CD4-positive, alpha-beta T cell treated with Interleukin-15 for 4 hours (primary cell): ENCODE measurements around the gene GPR137.

Experiments
- DNase-seq: peaks from one replicate; pipeline ENCODE4 v3.0.0-alpha.2; 2020; ENCODE audit warnings: low spot score

GPR137 gene

DNA sequence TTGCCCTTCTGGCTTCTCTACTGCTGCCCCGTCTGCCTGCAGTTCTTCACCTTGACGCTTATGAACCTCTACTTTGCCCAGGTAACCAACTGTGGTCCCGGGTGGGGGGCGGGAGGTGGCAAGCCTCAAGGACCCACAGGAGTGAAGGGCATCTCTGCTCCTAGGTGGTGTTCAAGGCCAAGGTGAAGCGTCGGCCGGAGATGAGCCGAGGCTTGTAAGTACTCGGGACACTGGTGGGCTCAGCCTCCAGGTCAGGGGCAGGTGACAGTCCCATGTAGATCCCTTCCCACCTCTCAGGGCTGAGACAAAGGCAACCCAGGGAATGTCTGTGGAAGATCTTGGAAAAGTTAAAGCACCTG lies 1.1 kb downstream of the GPR137 start:
- DNase-seq, result no peak

DNA sequence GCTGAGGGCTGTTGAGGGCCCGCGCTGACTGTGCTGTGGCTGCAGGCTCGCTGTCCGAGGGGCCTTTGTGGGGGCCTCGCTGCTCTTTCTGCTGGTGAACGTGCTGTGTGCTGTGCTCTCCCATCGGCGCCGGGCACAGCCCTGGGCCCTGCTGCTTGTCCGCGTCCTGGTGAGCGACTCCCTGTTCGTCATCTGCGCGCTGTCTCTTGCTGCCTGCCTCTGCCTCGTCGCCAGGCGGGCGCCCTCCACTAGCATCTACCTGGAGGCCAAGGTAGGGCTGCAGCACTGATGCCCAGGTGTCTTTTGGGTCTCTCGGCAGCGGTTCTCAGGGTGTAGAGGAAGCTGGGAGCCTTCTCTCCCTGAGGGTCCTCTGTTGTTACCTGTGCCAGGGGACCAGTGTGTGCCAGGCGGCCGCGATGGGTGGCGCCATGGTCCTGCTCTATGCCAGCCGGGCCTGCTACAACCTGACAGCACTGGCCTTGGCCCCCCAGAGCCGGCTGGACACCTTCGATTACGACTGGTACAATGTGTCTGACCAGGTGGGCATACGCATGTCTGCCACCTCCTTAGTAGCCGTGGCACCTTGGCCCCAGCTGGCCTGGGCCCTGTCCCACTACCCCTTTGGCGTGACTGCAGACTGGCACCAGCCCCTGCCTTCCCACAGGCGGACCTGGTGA lies 2.2 kb downstream of the GPR137 start:
- no peak for DNase-seq

DNA sequence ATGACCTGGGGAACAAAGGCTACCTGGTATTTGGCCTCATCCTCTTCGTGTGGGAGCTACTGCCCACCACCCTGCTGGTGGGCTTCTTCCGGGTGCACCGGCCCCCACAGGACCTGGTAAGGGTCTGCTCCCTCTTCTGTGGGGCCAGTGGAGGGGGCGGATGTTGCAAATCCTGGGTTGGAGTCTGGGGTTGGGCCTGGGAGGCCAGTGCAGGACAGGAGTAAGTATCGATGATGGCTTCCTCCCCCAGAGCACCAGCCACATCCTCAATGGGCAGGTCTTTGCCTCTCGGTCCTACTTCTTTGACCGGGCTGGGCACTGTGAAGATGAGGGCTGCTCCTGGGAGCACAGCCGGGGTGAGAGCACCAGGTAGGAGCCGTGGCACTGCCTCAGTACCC lies 2.7 kb downstream of the GPR137 start:
- DNase-seq, result no peak

DNA sequence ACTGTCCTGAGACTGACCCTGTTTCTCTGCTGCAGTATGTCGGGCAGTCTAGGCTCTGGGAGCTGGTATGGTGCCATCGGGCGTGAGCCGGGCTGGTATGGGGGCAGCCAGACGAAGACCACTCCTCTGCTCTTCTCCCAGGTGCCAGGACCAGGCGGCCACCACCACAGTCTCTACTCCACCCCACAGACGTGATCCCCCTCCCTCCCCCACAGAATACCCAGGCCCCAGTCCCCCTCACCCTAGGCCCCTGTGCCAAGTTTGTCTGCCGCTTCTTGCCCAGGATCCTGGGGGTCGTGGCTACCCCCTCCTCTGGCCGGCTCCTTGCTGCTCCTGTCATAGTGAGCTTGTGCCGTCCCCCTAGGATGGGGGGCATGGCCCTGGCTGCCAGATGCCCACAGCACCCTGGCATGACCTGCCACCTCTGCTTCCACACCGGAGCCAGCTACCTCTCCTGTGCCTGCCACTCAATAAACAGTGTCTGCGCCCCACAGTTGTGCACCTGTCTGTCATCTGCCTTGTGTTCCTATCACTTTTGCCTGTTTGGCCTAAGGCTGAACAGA lies 3.4 kb downstream of the GPR137 start:
- DNase-seq, result no peak

DNA sequence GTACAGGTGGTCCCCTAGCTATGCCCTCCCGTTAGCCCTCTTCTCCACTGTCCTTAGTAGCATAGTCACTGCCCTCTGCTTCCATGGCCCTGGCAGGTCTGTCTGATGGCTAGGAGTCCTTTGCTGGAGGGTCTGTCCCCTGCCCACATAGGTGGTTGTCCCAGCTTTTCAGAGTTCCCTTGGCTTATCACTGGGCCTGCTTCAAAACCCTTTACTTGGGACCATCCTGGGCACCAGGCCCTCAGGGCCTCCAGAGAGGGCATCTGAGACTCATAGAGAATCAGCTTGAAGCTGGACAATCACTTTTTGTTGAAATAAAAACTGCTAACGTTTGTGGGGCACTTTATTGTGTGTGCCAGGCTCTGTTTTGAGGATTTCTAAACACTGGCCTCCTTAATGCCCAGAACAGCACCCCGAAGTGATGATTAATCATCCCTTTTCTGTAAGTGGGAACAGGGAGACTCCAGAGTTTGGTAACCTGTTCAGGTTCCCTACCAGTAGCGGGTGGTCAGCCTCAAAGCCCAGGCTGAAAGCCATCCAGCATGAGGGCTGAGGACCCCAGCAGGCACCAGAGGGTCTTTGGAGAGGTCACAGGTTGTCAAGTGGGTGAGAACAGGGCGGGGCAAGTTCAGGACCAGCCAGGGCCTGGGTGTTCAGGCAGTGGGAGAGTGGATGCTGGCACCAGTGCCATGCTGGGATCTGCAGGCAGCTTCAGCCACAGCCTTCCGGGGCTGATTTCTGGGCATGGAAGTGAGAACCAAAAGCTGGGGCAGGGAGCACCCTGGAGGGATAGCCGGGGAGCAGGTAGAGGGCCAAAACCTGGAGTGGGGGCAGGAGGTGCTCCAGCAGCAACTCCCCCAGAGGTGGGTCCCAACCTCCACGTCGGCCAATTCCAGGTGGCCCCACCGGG lies 5.0 kb downstream of the GPR137 start:
- DNase-seq, result no peak

DNA sequence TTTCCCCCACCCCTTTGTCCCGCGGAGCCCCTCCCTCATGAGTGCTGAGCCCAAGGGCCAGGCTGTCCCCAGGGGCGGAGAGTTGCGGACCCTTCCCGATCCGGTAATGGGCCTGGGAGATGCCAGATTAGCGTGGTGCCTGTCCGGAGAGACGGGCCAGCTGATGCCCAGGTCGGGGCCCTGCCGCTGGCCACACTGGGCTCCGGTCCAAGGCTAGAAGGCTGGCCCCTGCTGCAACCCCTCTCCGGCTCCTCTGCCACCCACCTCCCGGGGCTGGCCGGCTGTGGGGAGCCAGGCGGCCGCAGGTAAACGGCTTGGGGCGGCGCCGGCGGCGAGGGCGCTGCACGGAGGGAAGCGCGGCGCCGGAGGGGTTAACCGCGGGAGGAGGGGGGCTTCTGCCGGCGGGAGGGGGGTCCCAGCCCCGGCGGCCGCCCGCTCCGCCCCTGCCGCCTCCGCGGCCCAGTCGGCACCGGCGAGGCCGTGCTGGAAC lies 5.7 kb downstream of the GPR137 start, which contains the start of gene KCNK4:
Gene KCNK4 (plus strand): TSS at position 41 of the 490 bp plus-strand sequence. CDS start 1,717 bp downstream, outside the sequence.
- DNase-seq, result no peak

DNA sequence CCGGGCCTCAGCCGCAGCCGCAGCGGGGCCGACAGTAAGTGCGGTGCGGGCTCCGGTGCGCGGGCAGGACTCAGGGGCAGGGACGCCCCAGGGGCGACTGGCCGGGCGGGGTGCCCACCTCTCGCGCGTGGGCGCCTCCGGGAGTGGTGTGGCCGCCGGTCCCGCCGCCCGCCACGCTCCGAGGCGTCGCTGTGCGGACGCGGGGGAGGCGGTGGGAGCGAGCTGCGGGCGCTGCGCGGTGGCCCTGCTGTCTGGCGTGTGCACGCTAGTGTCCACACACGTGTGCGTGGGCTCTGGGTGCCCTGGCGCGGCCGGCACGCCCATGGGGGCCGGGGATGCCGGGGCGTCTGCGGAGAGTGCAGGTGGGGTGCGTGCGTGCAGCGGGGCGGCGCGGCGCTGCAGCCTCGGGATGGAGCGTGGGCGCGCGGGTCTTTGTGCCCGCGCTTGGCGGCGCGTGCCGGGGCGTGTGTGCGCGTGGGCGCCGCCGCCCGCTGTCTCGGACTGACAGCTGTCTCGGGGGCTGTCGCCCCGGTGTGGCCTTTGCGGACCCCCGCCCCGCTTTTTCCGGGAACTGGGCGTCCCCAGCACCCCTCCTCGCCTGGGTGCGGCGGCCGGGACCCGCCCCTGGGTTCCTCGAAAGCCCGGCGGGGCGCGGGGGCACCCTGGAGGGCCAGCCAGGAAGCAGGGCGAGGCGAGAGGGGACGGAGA lies 6.3 kb downstream of the GPR137 start:
- DNase-seq, result no peak

DNA sequence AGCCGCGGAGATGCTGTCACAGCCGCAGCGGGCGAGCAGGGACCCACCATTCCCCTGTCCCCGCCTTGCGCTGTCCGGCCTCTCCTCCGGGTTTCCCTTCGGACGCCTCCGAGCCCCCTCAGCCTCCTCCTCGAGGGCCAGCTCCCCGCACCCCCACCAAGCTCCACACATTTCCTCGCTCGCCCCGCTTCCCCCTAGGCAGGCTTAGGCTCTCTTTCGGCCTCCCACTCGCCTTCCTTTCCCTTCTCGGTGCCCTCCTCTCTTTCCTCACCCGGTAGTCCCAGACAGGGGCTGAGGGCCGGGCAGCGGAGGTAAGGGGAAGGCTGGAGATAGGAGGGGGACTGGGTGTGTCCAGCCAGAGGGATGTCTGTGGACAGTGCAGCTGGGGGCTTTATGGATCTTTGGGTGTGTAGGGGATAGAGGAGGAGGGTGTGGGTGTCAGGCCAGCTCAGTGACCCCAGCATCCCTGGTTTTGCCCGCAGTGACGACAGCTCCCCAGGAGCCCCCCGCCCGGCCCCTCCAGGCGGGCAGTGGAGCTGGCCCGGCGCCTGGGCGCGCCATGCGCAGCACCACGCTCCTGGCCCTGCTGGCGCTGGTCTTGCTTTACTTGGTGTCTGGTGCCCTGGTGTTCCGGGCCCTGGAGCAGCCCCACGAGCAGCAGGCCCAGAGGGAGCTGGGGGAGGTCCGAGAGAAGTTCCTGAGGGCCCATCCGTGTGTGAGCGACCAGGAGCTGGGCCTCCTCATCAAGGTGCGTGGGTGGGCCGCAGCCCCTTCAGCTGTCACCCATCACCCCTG lies 7.0 kb downstream of the GPR137 start:
- no peak for DNase-seq

DNA sequence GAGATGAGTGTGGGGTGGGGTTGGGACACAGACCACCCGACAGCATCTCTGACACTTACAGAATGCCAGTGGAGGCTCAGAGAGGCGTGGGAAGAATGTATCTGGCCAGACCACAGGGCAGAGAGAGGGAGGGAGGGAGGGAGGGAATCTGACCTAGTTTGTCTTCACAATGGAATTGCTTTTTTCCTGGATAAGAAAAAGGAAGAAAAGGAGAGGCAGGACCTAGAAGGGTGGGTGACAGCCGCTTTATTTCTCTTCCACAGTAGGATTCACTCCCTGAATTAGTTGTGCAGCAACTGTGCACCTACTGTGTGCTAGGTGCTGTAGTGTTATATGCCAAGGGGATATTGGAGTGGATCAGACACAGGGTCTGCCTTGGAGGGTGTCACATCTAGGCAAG lies 9.1 kb downstream of the GPR137 start:
- DNase-seq, result no peak

DNA sequence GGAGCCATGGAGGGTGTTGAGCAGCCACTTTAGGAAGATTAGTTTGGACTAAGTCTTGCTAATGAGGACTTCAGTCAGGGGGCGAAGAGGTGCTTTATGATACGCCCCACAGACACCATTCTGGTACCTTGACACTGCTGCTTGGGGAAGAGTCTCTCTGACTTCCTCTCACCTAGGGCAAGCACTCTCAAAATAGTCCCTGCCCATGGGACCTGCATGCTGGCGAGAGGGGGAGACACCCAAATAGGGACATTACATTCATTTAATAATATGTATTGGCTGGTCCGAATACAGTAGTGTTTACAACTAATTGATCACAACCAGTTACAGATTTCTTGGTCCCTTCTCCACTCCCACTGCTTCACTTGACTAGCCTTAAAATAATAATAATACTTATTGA lies 10.1 kb downstream of the GPR137 start:
- DNase-seq, result no peak

DNA sequence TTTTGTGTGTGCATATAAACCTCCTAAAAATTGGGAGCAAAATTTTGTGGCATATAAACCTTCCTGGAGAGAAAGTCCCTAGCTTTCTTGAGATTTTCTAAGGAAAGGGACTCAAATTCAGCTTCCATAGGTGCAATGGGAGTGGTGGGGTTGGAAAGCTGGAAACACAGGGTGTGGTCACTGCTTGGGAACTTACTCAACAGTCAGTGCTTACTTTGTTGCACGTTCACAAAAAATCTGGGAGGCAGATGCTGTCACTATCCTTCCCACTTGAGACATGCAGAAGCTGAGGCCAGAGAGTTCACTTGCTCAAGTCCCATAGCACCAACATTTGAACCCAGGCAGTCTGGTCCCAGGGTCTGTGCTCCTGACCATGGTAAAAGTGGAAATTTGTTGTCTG lies 10.6 kb downstream of the GPR137 start:
- DNase-seq, result no peak

DNA sequence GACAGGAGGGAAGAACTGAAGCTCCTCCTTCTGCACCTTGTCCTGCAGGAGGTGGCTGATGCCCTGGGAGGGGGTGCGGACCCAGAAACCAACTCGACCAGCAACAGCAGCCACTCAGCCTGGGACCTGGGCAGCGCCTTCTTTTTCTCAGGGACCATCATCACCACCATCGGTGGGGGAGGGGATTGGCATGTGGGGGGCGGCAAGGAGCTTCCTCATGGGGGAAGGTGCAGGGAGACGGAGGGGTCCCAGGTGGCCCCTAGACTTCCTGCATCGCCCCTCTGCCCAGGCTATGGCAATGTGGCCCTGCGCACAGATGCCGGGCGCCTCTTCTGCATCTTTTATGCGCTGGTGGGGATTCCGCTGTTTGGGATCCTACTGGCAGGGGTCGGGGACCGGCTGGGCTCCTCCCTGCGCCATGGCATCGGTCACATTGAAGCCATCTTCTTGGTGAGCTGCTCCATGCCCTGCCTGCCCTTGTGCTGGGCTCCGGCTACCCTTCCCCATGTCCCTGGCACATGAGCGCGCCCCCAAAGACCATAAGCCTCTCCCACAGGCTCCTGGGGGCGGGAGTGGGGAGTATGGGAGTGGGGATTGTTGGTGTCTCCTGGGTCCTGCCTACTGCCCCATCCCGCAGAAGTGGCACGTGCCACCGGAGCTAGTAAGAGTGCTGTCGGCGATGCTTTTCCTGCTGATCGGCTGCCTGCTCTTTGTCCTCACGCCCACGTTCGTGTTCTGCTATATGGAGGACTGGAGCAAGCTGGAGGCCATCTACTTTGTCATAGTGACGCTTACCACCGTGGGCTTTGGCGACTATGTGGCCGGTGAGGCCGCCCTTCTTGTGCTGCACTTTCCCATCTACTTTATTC lies 11.4 kb downstream of the GPR137 start:
- no peak for DNase-seq

DNA sequence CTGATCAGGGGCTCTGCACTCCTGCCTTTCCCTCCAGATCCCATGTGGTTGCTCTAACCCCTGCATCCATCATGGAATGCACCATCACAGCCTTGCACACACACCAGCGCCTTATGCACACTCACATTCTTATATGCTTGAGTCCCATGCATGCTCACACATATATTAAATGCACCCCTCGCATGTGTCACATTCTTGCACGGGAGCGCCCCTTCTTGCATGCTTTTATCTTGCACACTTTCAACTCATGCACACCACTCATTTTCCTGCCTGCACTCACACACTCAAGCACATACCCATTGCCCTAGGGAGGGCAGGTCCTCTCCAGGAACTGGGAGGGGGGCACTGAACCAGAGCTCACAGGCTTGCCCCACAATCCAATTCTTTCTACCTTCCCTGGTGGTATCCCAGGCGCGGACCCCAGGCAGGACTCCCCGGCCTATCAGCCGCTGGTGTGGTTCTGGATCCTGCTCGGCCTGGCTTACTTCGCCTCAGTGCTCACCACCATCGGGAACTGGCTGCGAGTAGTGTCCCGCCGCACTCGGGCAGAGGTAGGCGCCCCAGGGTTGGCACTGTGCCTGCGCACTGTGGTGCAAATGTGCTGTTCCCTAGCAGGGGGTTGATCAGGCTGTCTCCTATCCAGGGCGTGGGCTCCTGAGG lies 12.2 kb downstream of the GPR137 start:
- DNase-seq, result no peak

DNA sequence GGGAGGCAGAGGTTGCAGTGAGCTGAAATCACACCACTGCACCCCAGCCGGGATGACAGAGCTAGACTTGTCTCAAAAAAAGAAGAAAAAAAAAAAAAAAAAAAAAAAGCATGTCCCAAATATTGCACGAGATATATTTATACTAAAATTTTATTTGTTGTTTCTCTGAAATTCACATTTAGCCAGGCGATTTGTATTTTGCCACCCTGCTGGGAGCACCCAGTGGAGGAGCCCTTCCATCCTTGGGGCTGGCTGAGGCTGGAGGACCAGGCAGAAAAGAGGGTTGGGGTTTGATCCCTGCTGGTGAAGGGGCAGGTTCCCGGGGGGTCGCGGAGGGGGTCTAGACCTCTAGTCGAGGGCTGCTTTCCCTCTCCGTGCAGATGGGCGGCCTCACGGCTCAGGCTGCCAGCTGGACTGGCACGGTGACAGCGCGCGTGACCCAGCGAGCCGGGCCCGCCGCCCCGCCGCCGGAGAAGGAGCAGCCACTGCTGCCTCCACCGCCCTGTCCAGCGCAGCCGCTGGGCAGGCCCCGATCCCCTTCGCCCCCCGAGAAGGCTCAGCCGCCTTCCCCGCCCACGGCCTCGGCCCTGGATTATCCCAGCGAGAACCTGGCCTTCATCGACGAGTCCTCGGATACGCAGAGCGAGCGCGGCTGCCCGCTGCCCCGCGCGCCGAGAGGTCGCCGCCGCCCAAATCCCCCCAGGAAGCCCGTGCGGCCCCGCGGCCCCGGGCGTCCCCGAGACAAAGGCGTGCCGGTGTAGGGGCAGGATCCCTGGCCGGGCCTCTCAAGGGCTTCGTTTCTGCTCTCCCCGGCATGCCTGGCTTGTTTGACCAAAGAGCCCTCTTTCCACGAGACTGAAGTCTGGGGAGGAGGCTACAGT lies 13.6 kb downstream of the GPR137 start:
- no peak for DNase-seq

DNA sequence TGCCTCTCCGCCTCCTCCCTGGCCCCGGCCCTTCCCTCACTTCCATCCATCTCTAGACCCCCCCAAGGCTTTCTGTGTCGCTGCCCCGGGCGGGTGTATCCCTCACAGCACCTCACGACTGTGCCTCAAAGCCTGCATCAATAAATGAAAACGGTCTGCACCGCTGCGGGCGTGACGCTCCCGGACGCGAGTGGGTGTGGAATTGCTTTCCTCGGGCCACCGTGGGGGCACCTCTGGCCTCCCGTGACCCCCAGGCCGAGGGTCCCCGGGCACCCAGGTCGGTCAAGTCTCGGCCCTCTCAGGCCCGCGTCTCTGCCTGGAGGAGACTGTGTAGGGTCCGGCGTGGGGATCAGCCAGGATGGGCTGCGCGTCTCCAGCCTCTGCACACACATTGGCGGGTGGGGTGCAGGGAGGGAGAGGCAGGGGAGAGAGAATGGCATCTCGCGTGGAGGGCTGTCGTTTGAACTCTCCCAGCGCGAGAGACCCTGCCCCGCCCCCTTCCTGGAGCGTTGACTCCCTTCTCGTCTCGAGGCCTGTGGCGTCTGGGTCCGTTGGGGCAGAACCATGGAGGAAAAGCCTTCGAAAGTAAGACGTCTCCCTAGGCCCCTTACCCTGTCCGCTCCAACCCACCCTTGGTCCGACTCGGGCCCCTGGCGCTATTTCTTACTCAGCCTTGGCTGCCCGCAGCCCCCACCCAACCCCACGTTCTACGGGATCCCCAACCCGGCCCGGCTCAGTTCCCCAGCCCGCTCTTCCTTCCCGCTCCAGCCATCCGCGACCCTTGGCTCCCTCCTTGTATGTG lies 14.4 kb downstream of the GPR137 start, which contains the start of gene CATSPERZ:
Gene CATSPERZ (plus strand): TSS at position 512 of the 802 bp plus-strand sequence. CDS start 53 bp downstream, at position 565.
- no peak for DNase-seq

DNA sequence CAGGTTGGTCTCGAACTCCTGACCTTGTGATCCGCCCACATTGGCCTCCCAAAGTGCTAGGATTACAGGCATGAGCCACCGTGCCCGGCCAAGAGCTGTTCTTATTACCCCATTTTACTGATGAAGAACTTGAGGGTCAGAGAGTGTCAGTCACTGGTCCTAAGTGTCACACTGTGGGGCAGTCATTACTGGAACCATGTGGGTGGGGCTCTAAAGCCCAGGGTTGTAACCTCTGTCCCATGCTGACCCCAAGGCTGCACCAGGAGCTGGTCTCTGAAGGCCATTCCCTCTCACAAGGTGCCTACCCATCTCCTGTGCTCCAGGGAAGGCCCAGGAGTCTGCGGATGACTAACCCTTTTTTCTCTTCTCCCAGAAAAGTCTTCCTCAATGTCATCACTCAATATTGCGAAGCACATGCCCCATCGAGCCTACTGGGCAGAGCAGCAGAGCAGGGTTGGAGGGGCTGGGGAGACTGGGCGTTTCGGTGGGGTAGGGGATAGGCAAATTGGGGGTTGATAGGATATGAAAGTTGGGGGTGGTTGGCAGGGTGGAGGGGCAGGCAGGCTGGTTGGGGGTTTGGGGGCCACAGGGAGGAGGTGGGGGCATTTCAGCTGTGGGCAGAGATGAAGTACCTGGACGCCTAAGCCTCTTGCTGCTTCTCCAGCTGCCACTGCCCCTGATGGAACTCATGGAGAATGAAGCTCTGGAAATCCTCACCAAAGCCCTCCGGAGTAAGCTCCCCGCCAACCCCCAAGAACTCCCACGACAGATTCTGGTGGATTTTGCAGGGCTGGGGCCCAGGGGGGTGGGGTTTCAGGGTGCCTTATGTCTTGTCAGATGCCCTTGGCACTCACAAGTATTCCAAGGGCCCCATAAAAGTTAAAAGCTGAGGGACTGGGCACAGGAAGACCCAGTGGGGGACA lies 17.7 kb downstream of the GPR137 start:
- no peak for DNase-seq

DNA sequence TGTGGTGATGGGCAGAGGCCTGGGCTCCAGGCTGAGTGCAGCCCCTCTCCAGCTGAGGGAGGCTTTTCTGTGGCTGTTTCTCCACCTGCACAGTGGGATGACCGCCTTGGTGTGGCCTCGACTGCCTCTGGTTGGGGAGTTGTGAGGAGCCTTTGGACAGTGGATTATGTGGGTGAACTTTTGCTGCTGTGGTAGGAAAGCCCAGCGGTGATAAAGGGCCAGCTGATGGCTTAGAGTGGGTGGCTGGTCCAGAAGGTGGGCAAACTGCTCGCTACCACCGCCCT lies 18.3 kb downstream of the GPR137 start:
- no peak for DNase-seq
